K562 (cell line): Measurements from ENCODE around the gene ACOT7. TPM values are rescaled to one million over a fixed set of nuclear protein-coding genes. Genes with fewer than 3 reads are reported as not detected.

Experiments
- ATAC-seq: fragments of 200-7000 bp; cut with Tn5 transposase; 3 replicates; pipeline ENCODE4 v1.9.1; 2020; ENCODE audit warnings: moderate library complexity
- BruUV-seq: library from RNA; stranded (reverse); fragments of 400-500 nt; replicated peaks from 2 replicates; lab custom pipeline; 2021; lab: Mats Ljungman, UMichigan
- CTCF ChIA-PET: fragments of 300-600 bp; formaldehyde crosslinking; extraction: SDS; loops from one replicate; lab custom pipeline; 2021; ENCODE audit warnings: low intra/inter-chr PET ratio; lab: Yijun Ruan, JAX
- POLR2A ChIA-PET: fragments of 300-600, 350-650 bp; sonication (Branson Sonifier 250); formaldehyde crosslinking; extraction: SDS; loops from one replicate; lab custom pipeline; 2021; ENCODE audit warnings: antibody characterized with exemption, inconsistent platforms; lab: Yijun Ruan, JAX
- DNase-seq, 4 experiments: peaks; one replicate each; pipeline versions ENCODE4 v3.0.0 to v3.0.0-alpha.2; 2011 to 2018; ENCODE audit warnings: low spot score in 3 of 4, mixed read lengths in 3 of 4; ENCODE audit errors: extremely low read depth in 1 of 4
- FAIRE-seq: peaks from 2 replicates; lab custom pipeline; 2011; peaks lifted over from hg19 to GRCh38; lab: Jason Lieb, UNC
- H2AFZ ChIP-seq: 2 replicates; pipeline ENCODE4 v1.6.0; 2011; ENCODE audit warnings: low read depth, low read length, control low read depth, inconsistent platforms
- H3K27ac ChIP-seq: fragments of 200-600 bp; 3 replicates; pipeline ENCODE4 v1.8.0; 2011; ENCODE audit warnings: low read depth, mild to moderate bottlenecking, control low read depth, inconsistent platforms, low read length, moderate library complexity, mixed read lengths; ENCODE audit errors: extremely low read depth
- H3K27me3 ChIP-seq, 2 experiments: fragments of 300-600 bp in 1 of 2; 2 replicates in 1 of 2; 3 replicates in 1 of 2; pipeline versions ENCODE4 v1.6.0 to v1.8.0; 2011; ENCODE audit warnings: inconsistent platforms in 2 of 2, low read length in 2 of 2, mild to moderate bottlenecking in 1 of 2, mixed read lengths in 1 of 2, moderate library complexity in 1 of 2; ENCODE audit not compliant: control insufficient read depth in 2 of 2, insufficient read depth in 2 of 2
- H3K36me3 ChIP-seq: fragments of 300-600 bp; 3 replicates; pipeline ENCODE4 v1.8.0; 2011; ENCODE audit warnings: mild to moderate bottlenecking, low read length, inconsistent platforms; ENCODE audit not compliant: control insufficient read depth, insufficient read depth
- H3K4me1 ChIP-seq, 2 experiments: fragments of 200-600 bp in 1 of 2; replicated peaks in 1 of 2; 2 replicates in 1 of 2; 3 replicates in 1 of 2; pipeline versions ENCODE4 v1.5.1 to v1.8.0; 2011; ENCODE audit warnings: inconsistent platforms in 2 of 2, low read length in 2 of 2, mild to moderate bottlenecking in 1 of 2, mixed read lengths in 1 of 2, moderate library complexity in 1 of 2; ENCODE audit not compliant: control insufficient read depth in 2 of 2, insufficient read depth in 2 of 2
- H3K4me2 ChIP-seq: 2 replicates; pipeline ENCODE4 v1.6.1; 2011; ENCODE audit warnings: low read length, control low read depth, inconsistent platforms, mixed read lengths; ENCODE audit not compliant: insufficient read depth
- H3K4me3 ChIP-seq: fragments of 200-600 bp; sonication (generic), shearing (Covaris generic); 2 replicates; pipeline ENCODE4 v1.5.1; 2016; ENCODE audit warnings: control low read depth, inconsistent platforms
- H3K79me2 ChIP-seq: fragments of 200-600 bp; 3 replicates; pipeline ENCODE4 v1.8.0; 2011; ENCODE audit warnings: low read length, inconsistent platforms; ENCODE audit not compliant: control insufficient read depth, insufficient read depth
- H3K9ac ChIP-seq, 2 experiments: 2 replicates each; pipeline versions ENCODE4 v1.6.0 to v1.6.1; 2011; ENCODE audit warnings: low read depth in 2 of 2, low read length in 2 of 2, control low read depth in 1 of 2, inconsistent platforms in 1 of 2, mild to moderate bottlenecking in 1 of 2, mixed read lengths in 1 of 2; ENCODE audit not compliant: insufficient read depth in 1 of 2
- H3K9me1 ChIP-seq: one replicate; pipeline ENCODE4 v1.6.0; 2011; ENCODE audit warnings: inconsistent platforms, mild to moderate bottlenecking, low read length, moderate library complexity; ENCODE audit not compliant: control insufficient read depth, insufficient read depth
- H3K9me3 ChIP-seq: replicated peaks from 2 replicates; pipeline ENCODE4 v1.5.1; 2011; ENCODE audit warnings: low read depth, low read length, inconsistent platforms; ENCODE audit not compliant: control insufficient read depth, insufficient read depth
- H4K20me1 ChIP-seq: replicated peaks from 2 replicates; pipeline ENCODE4 v1.6.1; 2011; ENCODE audit warnings: low read length, inconsistent platforms, mixed read lengths; ENCODE audit not compliant: control insufficient read depth, insufficient read depth
- CHCHD3 ChIP-seq: fragments of 250-450 bp; sonication (Bioruptor Pico); IDR thresholded peaks from 2 replicates; pipeline ENCODE4 v2.1.2; 2022; ENCODE audit warnings: mild to moderate bottlenecking
- DDX20 ChIP-seq: fragments of 450-650 bp; IDR thresholded peaks from 2 replicates; pipeline ENCODE4 v1.6.1; 2016; ENCODE audit warnings: missing genetic modification characterization, low read depth, mild to moderate bottlenecking, missing compliant biosample characterization, moderate library complexity
- JUND ChIP-seq, 2 experiments: IDR thresholded peaks; 2 replicates in 1 of 2; 3 replicates in 1 of 2; pipeline ENCODE4 v1.6.1; 2011; ENCODE audit warnings: borderline replicate concordance in 2 of 2, low read depth in 2 of 2, low read length in 2 of 2, improper control_type of control experiment in 1 of 2, missing biosample characterization in 1 of 2, missing genetic modification characterization in 1 of 2, missing genetic modification reagents in 1 of 2
- NFIC ChIP-seq: fragments of 450-650 bp; IDR thresholded peaks from 2 replicates; pipeline ENCODE4 v1.6.1; 2017; ENCODE audit warnings: mild to moderate bottlenecking, inconsistent platforms
- PRMT5 ChIP-seq: sonication (generic); formaldehyde crosslinking; IDR thresholded peaks from 2 replicates; pipeline ENCODE4 v1.5.0; 2020; ENCODE audit warnings: missing genetic modification reagents
- PRPF4 ChIP-seq: fragments of 200-400 bp; formaldehyde crosslinking; IDR thresholded peaks from one replicate; pipeline ENCODE4 v1.6.1; 2017; ENCODE audit warnings: low read length, low read depth, mild to moderate bottlenecking; ENCODE audit not compliant: insufficient read depth, poor library complexity, severe bottlenecking
- RAD51 ChIP-seq: fragments of 450-650 bp; IDR thresholded peaks from 2 replicates; pipeline ENCODE4 v1.7.1; 2016; ENCODE audit warnings: low read depth, mild to moderate bottlenecking, borderline replicate concordance
- RUNX1 ChIP-seq: sonication (generic); IDR thresholded peaks from 2 replicates; pipeline ENCODE4 v1.6.1; 2016; ENCODE audit warnings: antibody characterized with exemption, low read depth
- SAFB ChIP-seq: fragments of 200-400 bp; formaldehyde crosslinking; IDR thresholded peaks from 2 replicates; pipeline ENCODE4 v1.6.1; 2017; ENCODE audit warnings: low read depth, low read length, borderline replicate concordance
- SMAD2 ChIP-seq: fragments of 150-350 bp; IDR thresholded peaks from 2 replicates; pipeline ENCODE4 v1.6.1; 2014; ENCODE audit warnings: low read depth, mild to moderate bottlenecking, low read length
- SUPT5H ChIP-seq: fragments of 450-650 bp; IDR thresholded peaks from 2 replicates; pipeline ENCODE4 v1.6.1; 2016
- ZNF408 ChIP-seq: fragments of 250-450 bp; sonication (Bioruptor Pico); IDR thresholded peaks from 2 replicates; pipeline ENCODE4 v1.4.0; 2020; ENCODE audit warnings: low read depth, mild to moderate bottlenecking, moderate library complexity
- WGBS: fragments of 100-300 bp; shearing (Covaris generic); methylation state at CpG from one replicate; pipeline ENCODE4 v1.1.6; 2016; ENCODE audit warnings: low coverage, mixed read lengths; ENCODE audit not compliant: insufficient coverage; ENCODE audit errors: missing lambda C conversion rate; 5-methylcytosine and 5-hydroxymethylcytosine counted together
- in situ Hi-C: fragments of 300-500 bp; cut with MboI; formaldehyde crosslinking; loops from 4 replicates; pipeline ENCODE4 v1.15.0; 2018; ENCODE audit warnings: inconsistent platforms, mixed read lengths
- intact Hi-C: fragments of 100-400 bp; cut with micrococcal nuclease; formaldehyde crosslinking; loops from 2 replicates; pipeline ENCODE4 v1.14.2; 2022
- polyA plus RNA-seq, 8 experiments: library from polyadenylated mRNA; depleted of rRNA in 4 of 8; stranded (reverse) in 5 of 8; unstranded in 3 of 8; fragments of >200 nt; fragmentation: Nextera tagmentation in 2 of 8; fragmentation: Illumina TruSeq in 1 of 8; extraction: Ambion mirVana in 2 of 8; extraction: Trizol in 1 of 8; gene quantifications; 2 replicates each; pipeline versions ENCODE4 v1.2.1 to v1.2.3, GENCODE V29; 2011 to 2014; ENCODE audit warnings: inconsistent platforms in 1 of 8, missing spikeins in 1 of 8
- total RNA-seq, 7 experiments: library from RNA; depleted of rRNA in 6 of 7; stranded (reverse); fragments of >200 nt in 6 of 7; fragmentation: Illumina TruSeq in 2 of 7; extraction: Trizol in 2 of 7; gene quantifications; 2 replicates each; pipeline versions ENCODE4 v1.2.1 to v1.2.3, GENCODE V29; 2011 to 2021; ENCODE audit warnings: low replicate concordance in 1 of 7
- TF ChIP-seq, protein P1 (sequence below): fragments of 450-650 bp; conservative IDR thresholded peaks from 2 replicates; pipeline ENCODE4 v1.6.1; 2016; ENCODE audit warnings: missing genetic modification characterization, low read depth, mild to moderate bottlenecking, control low read depth, missing compliant biosample characterization

The ACOT7 gene
- total and polyA plus RNA-seq, 9 of the 15 experiments (the other 6 are each of a cell fraction or from before 2014, with no cell fraction given), result 7.0 to 92.6 (median 37.2) TPM

DNA sequence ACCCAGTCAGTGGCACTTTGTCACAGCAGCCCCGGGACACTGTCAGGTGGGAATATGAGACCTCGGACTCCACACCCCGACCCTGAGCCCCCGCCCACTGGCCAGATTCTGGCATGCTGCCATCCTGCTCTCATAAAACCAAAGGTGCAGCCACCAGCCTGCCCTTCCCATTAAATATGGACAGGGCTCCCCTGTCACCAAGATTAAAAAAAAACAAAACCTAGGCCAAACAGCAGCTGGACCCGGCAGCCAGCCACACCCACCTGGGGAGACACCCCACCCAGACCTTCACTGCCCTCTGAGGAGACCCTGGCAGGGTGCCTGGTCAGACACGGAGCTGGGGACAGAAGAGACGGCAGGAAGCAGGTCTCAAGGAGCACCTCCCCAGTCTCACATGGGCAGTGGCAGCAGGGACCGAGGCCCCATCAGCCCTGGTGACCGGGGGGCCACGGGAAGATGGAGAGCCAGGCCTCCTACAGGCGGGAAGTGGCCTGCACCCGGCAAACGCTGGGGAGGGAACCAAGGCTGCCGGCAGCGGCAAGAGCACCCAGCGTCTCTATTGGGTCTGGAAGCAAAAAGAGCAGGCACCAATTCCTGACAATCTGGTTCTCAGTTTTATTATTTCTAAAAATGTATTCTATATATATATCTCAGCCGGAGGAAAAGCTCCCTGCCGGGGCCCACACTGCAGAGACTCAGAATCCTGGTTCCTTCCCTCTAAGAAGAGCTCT, 61.9 kb downstream of the ACOT7 start:
- peaks cover 4% of the 10 kb centered on the region; the same call in 1 of the 2 replicates for H4K20me1 ChIP-seq
- H3K4me3 ChIP-seq, result no peak overlapping the region
- H3K9me1 ChIP-seq, result peaks cover 3% of the 10 kb centered on the region
- no peaks in the 10 kb centered on the region for H3K27me3 ChIP-seq
- ChIA-PET CTCF (no interaction called here), POLR2A (interaction anchor here (0.7 to 1.4 kb wide), 2 partner anchors 13 to 335 kb away, joined by 4 read pairs; no protein-coding TSS in a partner anchor)
- TF ChIP-seq NFIC (peak; percentile 50), PRMT5 (CRISPR knock-in tag) (no peak)
- H3K36me3 ChIP-seq, result no peaks in the 10 kb centered on the region
- peaks cover 0 to 14% of the 10 kb centered on the region in 2 experiments; a peak in 1 of 5 replicates for H3K4me1 ChIP-seq
- in situ Hi-C loops, result no loop called here
- H3K9me3 ChIP-seq, result no peaks in the 10 kb centered on the region
- H2AFZ ChIP-seq, result no peak overlapping the region
- no peaks in the 10 kb centered on the region for H3K79me2 ChIP-seq
- no peak overlapping the region for H3K4me2 ChIP-seq
- FAIRE-seq (no peak), DNase-seq (no peak), ATAC-seq (no peak)
- no peak overlapping the region for H3K27ac ChIP-seq
- H3K9ac ChIP-seq, result 0 out of 4 replicates have a peak overlapping the region, but pooled peaks of 1 of the 2 experiments have one; percentile 38
- BruUV-seq, result no TSS peak
- intact Hi-C loops, result no loop called here
- WGBS, result 68% methylated on average over 18 of the region's 18 CpGs

DNA sequence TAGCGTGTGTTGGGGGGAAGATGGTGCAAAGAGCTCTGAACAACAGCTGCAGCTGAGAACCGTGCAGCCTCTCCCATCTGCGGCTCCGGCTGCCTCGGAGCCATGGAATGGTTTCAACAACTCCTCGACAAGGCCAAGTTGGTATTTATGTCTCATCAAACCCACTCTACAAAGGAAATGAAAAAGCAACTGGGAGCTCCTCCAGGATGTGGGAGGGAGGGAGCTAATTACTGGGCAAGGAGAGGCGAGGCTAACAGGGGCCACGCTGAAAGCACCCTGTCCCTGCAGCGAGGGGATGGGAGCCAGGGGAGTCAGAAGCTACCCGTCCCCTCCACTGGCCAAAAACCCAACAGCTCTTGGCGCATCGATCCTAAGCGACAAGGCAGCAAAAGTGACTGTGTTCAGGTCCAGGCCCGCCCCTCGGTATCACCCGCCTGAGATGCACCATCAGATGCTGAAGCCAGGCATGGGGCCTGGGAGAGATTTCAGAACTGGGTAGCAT, 63.1 kb downstream of the ACOT7 start:
- no peaks in the 10 kb centered on the region; the same call in 1 of the 2 replicates for H4K20me1 ChIP-seq
- H3K4me1 ChIP-seq, result peaks cover 0 to 10% of the 10 kb centered on the region in 2 experiments; a peak in 1 of 5 replicates
- DNase-seq (no peak), FAIRE-seq (no peak), ATAC-seq (no peak)
- peaks cover 4% of the 10 kb centered on the region; the same call in 1 of the 3 replicates for H3K36me3 ChIP-seq
- ChIA-PET POLR2A (interaction anchor here (0.6 to 0.9 kb wide), 2 partner anchors 94 to 195 kb away, joined by 3 to 4 read pairs; partner anchors contain the start of gene ICMT), CTCF (no interaction called here)
- no peak overlapping the region for H3K9ac ChIP-seq
- intact Hi-C loops, result no loop called here
- BruUV-seq, result no TSS peak
- no peaks in the 10 kb centered on the region for H3K9me3 ChIP-seq
- 79% methylated on average over 16 of the region's 16 CpGs for WGBS
- no peak overlapping the region for H3K4me2 ChIP-seq
- no peaks in the 10 kb centered on the region for H3K79me2 ChIP-seq
- in situ Hi-C loops, result no loop called here
- H3K4me3 ChIP-seq, result no peak overlapping the region
- peaks cover 3% of the 10 kb centered on the region for H3K9me1 ChIP-seq
- H2AFZ ChIP-seq, result no peak overlapping the region
- H3K27me3 ChIP-seq, result no peaks in the 10 kb centered on the region
- H3K27ac ChIP-seq, result no peak overlapping the region
- TF ChIP-seq CHCHD3 (CRISPR knock-in tag), result no peak
- TF ChIP-seq SAFB, result no peak
- no peak for TF ChIP-seq DDX20 (tag)
- no peak for TF ChIP-seq SUPT5H
- TF ChIP-seq, protein P1, sequence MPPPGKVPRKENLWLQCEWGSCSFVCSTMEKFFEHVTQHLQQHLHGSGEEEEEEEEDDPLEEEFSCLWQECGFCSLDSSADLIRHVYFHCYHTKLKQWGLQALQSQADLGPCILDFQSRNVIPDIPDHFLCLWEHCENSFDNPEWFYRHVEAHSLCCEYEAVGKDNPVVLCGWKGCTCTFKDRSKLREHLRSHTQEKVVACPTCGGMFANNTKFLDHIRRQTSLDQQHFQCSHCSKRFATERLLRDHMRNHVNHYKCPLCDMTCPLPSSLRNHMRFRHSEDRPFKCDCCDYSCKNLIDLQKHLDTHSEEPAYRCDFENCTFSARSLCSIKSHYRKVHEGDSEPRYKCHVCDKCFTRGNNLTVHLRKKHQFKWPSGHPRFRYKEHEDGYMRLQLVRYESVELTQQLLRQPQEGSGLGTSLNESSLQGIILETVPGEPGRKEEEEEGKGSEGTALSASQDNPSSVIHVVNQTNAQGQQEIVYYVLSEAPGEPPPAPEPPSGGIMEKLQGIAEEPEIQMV (tag), result no peak
- TF ChIP-seq JUND (IDR thresholded peaks at IDR 0.05; ENCODE audit: borderline replicate concordance, low read depth, low read length), result no peak
- TF ChIP-seq JUND (tag; IDR thresholded peaks at IDR 0.05; ENCODE audit: borderline replicate concordance, low read depth, low read length), result no peak
- no peak for TF ChIP-seq ZNF408 (CRISPR knock-in tag)
- no peak for TF ChIP-seq RUNX1
- TF ChIP-seq RAD51, result no peak
- TF ChIP-seq PRPF4, result no peak
- no peak for TF ChIP-seq SMAD2
